HEK293T (cell line): ENCODE data around the gene RANBP10.

Source experiments
- CTCF ChIA-PET: fragments of 350-600 bp; formaldehyde crosslinking; extraction: SDS; loops from one replicate; lab custom pipeline; 2021; ENCODE audit warnings: antibody characterized with exemption, inconsistent platforms; lab: Yijun Ruan, JAX
- POLR2A ChIA-PET: fragments of 350-600 bp; formaldehyde crosslinking; extraction: SDS; loops from one replicate; lab custom pipeline; 2020; ENCODE audit warnings: antibody characterized with exemption, inconsistent platforms; lab: Yijun Ruan, JAX
- DNase-seq: peaks from one replicate; pipeline ENCODE4 v3.0.0; 2012; ENCODE audit warnings: mixed read lengths; ENCODE audit errors: extremely low spot score
- ARNT ChIP-seq: fragments of 450-650 bp; IDR thresholded peaks from 2 replicates; pipeline ENCODE4 v1.6.1; 2017; ENCODE audit warnings: mild to moderate bottlenecking
- BHLHE40 ChIP-seq: fragments of 450-650 bp; IDR thresholded peaks from 2 replicates; pipeline ENCODE4 v1.6.1; 2016; ENCODE audit warnings: mild to moderate bottlenecking, moderate library complexity, borderline replicate concordance
- CTBP1 ChIP-seq: fragments of 450-650 bp; IDR thresholded peaks from 2 replicates; pipeline ENCODE4 v1.6.1; 2016; ENCODE audit warnings: borderline replicate concordance
- ELF4 ChIP-seq: fragments of 450-650 bp; IDR thresholded peaks from 2 replicates; pipeline ENCODE4 v1.6.1; 2017; ENCODE audit warnings: antibody characterized with exemption
- FOXA1 ChIP-seq: fragments of 450-650 bp; IDR thresholded peaks from 2 replicates; pipeline ENCODE4 v1.6.1; 2016; ENCODE audit warnings: mild to moderate bottlenecking
- FOXK2 ChIP-seq: fragments of 450-650 bp; IDR thresholded peaks from 2 replicates; pipeline ENCODE4 v1.6.1; 2016; ENCODE audit warnings: mild to moderate bottlenecking
- FOXM1 ChIP-seq: fragments of 450-650 bp; IDR thresholded peaks from 2 replicates; pipeline ENCODE4 v1.6.1; 2017; ENCODE audit warnings: mild to moderate bottlenecking, borderline replicate concordance
- HDGF ChIP-seq: fragments of 450-650 bp; IDR thresholded peaks from 2 replicates; pipeline ENCODE4 v1.6.1; 2017; ENCODE audit warnings: antibody characterized with exemption, borderline replicate concordance
- L3MBTL2 ChIP-seq: fragments of 450-650 bp; conservative IDR thresholded peaks from 2 replicates; pipeline ENCODE4 v1.6.1; 2016; ENCODE audit warnings: mild to moderate bottlenecking
- LEF1 ChIP-seq: fragments of 450-650 bp; IDR thresholded peaks from 2 replicates; pipeline ENCODE4 v1.6.1; 2017; ENCODE audit warnings: mild to moderate bottlenecking, borderline replicate concordance
- NFRKB ChIP-seq: fragments of 450-650 bp; IDR thresholded peaks from 2 replicates; pipeline ENCODE4 v1.6.1; 2016; ENCODE audit warnings: mild to moderate bottlenecking, moderate library complexity
- SP1 ChIP-seq: fragments of 450-650 bp; IDR thresholded peaks from 2 replicates; pipeline ENCODE4 v1.6.1; 2017
- SUZ12 ChIP-seq: fragments of 450-650 bp; IDR thresholded peaks from 2 replicates; pipeline ENCODE4 v1.6.1; 2016; ENCODE audit warnings: mild to moderate bottlenecking
- TARDBP ChIP-seq: fragments of 450-650 bp; IDR thresholded peaks from 2 replicates; pipeline ENCODE4 v1.6.1; 2016
- ZNF384 ChIP-seq: fragments of 450-650 bp; IDR thresholded peaks from 2 replicates; pipeline ENCODE4 v1.6.1; 2016
- TF ChIP-seq, protein P1 (sequence below): fragments of 450-650 bp; IDR thresholded peaks from 2 replicates; pipeline ENCODE4 v1.6.1; 2016

The RANBP10 gene

DNA sequence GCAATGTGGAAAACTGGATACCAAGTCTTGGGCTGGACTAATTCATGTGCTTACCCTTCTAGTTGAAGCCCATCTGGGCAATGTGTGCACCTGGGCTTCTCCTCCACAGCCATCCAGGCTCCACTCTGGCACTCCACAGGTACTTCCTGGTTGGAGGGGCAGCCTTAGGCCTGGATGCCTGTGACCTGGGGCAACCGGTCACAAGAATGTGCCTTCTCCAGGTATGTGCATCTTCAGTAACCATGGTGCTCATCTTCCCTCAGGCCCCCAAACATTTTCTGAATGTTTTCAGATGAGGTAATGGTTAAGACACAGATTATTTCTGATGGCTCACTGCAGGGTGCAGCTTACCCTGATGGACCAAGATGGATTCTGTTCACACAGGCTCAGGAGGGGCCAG lies 128.6 kb downstream of the RANBP10 start:
- TF ChIP-seq SP1: no peak
- TF ChIP-seq FOXA1: no peak
- TF ChIP-seq FOXM1: no peak
- no peak for TF ChIP-seq ELF4
- TF ChIP-seq ARNT: no peak
- TF ChIP-seq L3MBTL2: no peak
- no peak for TF ChIP-seq BHLHE40
- no peak for TF ChIP-seq ZNF384
- no peak for TF ChIP-seq CTBP1
- TF ChIP-seq FOXK2: no peak
- no peak for TF ChIP-seq NFRKB
- no peak for TF ChIP-seq HDGF
- TF ChIP-seq SUZ12: no peak
- TF ChIP-seq LEF1: no peak
- TF ChIP-seq, protein P1, sequence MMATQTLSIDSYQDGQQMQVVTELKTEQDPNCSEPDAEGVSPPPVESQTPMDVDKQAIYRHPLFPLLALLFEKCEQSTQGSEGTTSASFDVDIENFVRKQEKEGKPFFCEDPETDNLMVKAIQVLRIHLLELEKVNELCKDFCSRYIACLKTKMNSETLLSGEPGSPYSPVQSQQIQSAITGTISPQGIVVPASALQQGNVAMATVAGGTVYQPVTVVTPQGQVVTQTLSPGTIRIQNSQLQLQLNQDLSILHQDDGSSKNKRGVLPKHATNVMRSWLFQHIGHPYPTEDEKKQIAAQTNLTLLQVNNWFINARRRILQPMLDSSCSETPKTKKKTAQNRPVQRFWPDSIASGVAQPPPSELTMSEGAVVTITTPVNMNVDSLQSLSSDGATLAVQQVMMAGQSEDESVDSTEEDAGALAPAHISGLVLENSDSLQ: no peak
- CTCF ChIA-PET: no interaction called here

DNA sequence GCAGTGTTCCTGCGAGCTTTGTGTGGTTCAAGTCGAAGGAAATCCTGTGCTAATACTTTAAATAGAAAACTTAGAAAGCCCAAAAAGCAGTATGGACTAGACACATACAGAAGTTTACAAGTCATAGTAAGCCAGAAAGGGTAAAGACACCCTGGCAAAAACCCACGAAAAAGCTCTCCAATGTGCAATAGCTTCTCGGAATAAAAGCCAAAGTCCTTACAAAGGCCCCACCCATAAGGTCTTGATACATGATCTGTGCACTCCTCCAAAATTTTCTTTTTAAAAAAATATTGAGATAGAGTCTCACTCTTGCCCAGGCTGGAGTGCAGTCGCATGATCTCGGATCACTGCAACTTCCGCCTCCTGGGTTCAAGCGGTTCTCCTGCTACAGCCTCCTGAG lies 129.4 kb downstream of the RANBP10 start:
- TF ChIP-seq TARDBP (no peak), CTBP1 (no peak), NFRKB (no peak), SP1 (no peak), ELF4 (no peak), FOXM1 (no peak), FOXK2 (no peak), BHLHE40 (no peak)
- CTCF ChIA-PET: no interaction called here
- POLR2A ChIA-PET: interaction anchor here (1.0 kb wide), 2 partner anchors 42 to 106 kb away, joined by 3 read pairs; partner anchors contain the start of gene GFOD2
- no peak for DNase-seq

More for the DNA sequence above, 128.6 kb downstream of the RANBP10 start:
- no peak for DNase-seq
- POLR2A ChIA-PET: interaction anchor here (1.3 kb wide), 1 partner anchor 41 kb away, joined by 5 read pairs; the partner anchor contains the start of gene GFOD2

DNA sequence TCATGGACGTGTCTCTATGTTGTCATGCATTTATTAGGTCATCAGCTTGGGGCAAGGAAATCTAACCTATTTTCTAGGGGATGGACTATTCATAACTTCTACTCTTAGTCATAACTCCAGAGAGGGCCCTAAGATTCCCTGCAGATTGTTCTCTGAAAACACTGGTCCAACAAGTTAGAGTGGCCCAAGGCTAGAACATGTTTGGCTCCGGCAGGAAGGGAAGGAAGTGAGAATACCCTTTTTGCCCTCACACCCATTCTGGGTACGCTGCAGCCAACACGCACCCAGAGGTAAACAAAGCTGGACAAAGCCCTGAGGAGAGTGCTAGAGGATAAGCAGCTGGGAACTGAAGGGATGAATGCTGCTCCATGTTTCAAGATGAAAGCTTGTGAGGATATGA lies 129.8 kb downstream of the RANBP10 start:
- TF ChIP-seq ZNF384 (no peak), BHLHE40 (no peak), TARDBP (no peak), FOXK2 (no peak), FOXM1 (no peak), NFRKB (no peak), L3MBTL2 (no peak), SUZ12 (no peak), CTBP1 (no peak), ELF4 (no peak), ARNT (no peak), FOXA1 (no peak), SP1 (no peak), LEF1 (no peak), HDGF (no peak)
- TF ChIP-seq, protein P1: no peak
- CTCF ChIA-PET: no interaction called here
- DNase-seq: no peak
- POLR2A ChIA-PET: interaction anchor here (1.0 kb wide), 2 partner anchors 43 to 106 kb away, joined by 3 read pairs; partner anchors contain the start of gene GFOD2

DNA sequence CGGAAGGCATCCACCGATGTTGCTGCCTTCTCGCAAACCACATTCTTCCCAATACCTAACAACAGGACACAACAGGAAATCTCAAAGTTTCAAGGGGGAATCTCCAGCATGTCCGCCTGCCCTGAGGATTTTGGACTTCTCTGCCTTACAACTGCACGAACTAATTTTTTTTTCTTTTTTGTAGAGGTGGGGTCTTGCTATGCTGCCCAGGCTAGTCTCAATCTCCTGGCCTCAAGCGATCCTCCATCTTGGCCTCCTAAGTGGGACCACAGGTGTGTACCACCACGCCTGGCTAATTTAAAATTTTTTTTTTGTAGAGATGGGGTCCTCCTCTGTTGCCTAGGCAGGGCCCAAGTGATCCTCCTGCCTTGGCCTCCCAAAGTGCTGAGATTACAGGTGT lies 130.4 kb downstream of the RANBP10 start:
- POLR2A ChIA-PET: interaction anchor here (1.0 kb wide), 1 partner anchor 107 kb away, joined by 3 read pairs; no protein-coding TSS in a partner anchor
- no peak for TF ChIP-seq ARNT
- no peak for TF ChIP-seq ZNF384
- no peak for TF ChIP-seq TARDBP
- TF ChIP-seq ELF4: no peak
- no peak for DNase-seq
- CTCF ChIA-PET: no interaction called here

DNA sequence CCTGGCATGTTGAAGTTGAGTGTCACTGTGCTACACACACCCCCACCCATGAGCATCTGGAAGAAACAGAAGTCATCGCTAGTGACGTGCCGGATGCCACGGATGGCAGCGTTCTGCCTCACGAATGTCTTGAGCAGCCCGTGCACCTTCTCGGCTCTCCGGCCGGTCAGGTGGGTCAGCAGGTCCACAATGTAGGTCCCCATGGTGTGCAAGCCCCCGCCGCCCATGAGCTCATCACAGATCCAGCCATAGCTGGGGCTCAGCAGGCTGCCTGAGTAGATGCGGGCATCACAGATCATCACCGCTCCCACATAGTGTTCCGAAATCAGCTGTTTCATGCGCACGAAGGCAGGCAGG lies 130.8 kb downstream of the RANBP10 start:
- ChIA-PET CTCF (no interaction called here), POLR2A (no interaction called here)
- TF ChIP-seq ELF4 (no peak), HDGF (no peak), TARDBP (no peak), CTBP1 (no peak), FOXM1 (no peak), LEF1 (no peak), NFRKB (no peak)
- no peak for DNase-seq

DNA sequence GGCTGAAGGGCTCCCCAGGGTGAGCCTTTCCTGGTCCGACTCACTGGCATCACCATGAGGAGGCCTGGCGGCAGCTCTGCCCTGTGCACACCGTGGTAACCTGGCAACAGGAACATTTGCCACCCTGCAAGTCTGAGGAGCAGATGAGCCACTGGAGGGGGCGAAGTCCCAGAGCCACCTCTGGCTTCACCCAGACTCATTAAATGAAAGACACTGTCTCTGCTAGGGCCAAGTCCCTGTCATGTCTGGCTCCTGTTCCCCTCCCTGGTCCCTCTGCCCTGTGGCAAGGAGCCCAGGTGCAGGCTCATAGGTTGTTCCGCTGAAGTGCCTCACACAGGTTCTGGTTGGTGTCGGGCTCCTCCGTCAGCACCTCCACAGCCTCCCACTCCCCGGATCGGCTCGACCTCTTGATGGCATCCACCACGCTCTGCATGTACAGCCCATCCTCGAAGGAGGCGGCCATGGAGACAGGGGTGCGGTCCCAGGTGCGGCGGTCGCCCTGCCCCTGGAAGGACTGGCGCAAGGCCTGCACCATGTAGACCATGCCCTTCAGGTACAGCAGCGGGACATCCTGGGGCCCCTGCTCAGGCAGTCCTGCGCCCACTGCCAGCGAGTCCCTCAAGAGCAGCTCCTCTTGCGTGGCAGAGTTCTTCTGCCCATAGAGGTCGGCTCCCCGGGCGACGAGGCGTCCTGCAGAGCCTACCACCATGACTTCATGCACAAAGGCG lies 131.3 kb downstream of the RANBP10 start:
- ChIA-PET CTCF (no interaction called here), POLR2A (no interaction called here)
- no peak for DNase-seq
- TF ChIP-seq LEF1 (no peak), CTBP1 (no peak), ARNT (no peak), SP1 (no peak), FOXK2 (no peak), FOXM1 (no peak), NFRKB (no peak)
